Erythroblast (primary cell): Measurements from ENCODE around the gene ADAMTS13.
"Not testable (repeated sequence)": the region's sequence is repeated elsewhere in the genome, so short reads cannot be mapped to it uniquely, and the experiment has no call there.

Experiments
- DNase-seq, 2 experiments: peaks; one replicate each; lab custom pipeline; 2025; lab: John Stamatoyannopoulos, UW
- GATA1 ChIP-seq: IDR thresholded peaks from 2 replicates; pipeline ENCODE4 v1.6.1; 2011; ENCODE audit warnings: low read depth, mild to moderate bottlenecking, control low read depth, low read length, moderate library complexity
- POLR2A ChIP-seq: IDR thresholded peaks from 2 replicates; pipeline ENCODE4 v1.6.1; 2011; ENCODE audit warnings: mild to moderate bottlenecking, low read length

The ADAMTS13 gene

GRCh38 chr9:133445293-133445969 lies 23.3 kb downstream of the ADAMTS13 start:
- DNase-seq = no peak
- TF ChIP-seq GATA1 (no peak), POLR2A (no peak)

- TF ChIP-seq POLR2A = no peak
- TF ChIP-seq GATA1 = no peak
- DNase-seq = no peak
Measured at GRCh38 chr9:133448487-133448972, 26.4 kb downstream of the ADAMTS13 start.

- no peak for DNase-seq
- TF ChIP-seq POLR2A (no peak), GATA1 (no peak)
Measured at GRCh38 chr9:133449760-133450159, 27.6 kb downstream of the ADAMTS13 start.

- DNase-seq = not testable (repeated sequence)
Measured at GRCh38 chr9:133451865-133452264, 29.7 kb downstream of the ADAMTS13 start.

GRCh38 chr9:133452562-133452961 lies 30.4 kb downstream of the ADAMTS13 start:
- TF ChIP-seq GATA1 = no peak
- no peak for TF ChIP-seq POLR2A
- no peak for DNase-seq

GRCh38 chr9:133453651-133454050 lies 31.5 kb downstream of the ADAMTS13 start:
- no peak for DNase-seq
- TF ChIP-seq GATA1 = no peak
- TF ChIP-seq POLR2A = no peak

- TF ChIP-seq POLR2A (no peak), GATA1 (no peak)
- no peak for DNase-seq
Measured at GRCh38 chr9:133454325-133454724, 32.2 kb downstream of the ADAMTS13 start.

- DNase-seq = no peak
- TF ChIP-seq POLR2A (no peak), GATA1 (no peak)
Measured at GRCh38 chr9:133454943-133455673, 32.9 kb downstream of the ADAMTS13 start.

GRCh38 chr9:133455936-133456335 lies 33.8 kb downstream of the ADAMTS13 start:
- no peak for DNase-seq
- TF ChIP-seq GATA1 (no peak), POLR2A (no peak)

- no peak for TF ChIP-seq POLR2A
- no peak for TF ChIP-seq GATA1
- DNase-seq = peak in 1 of 2 experiments; percentile 16
Measured at GRCh38 chr9:133456409-133456808, 34.2 kb downstream of the ADAMTS13 start.

GRCh38 chr9:133457233-133457632 lies 35.1 kb downstream of the ADAMTS13 start:
- DNase-seq = no peak

GRCh38 chr9:133457748-133458147 lies 35.6 kb downstream of the ADAMTS13 start:
- no peak for DNase-seq
- no peak for TF ChIP-seq POLR2A
- TF ChIP-seq GATA1 = no peak

More at GRCh38 chr9:133457233-133457632, 35.1 kb downstream of the ADAMTS13 start:
- TF ChIP-seq GATA1 = no peak
- TF ChIP-seq POLR2A = no peak

- TF ChIP-seq POLR2A (no peak), GATA1 (no peak)
- no peak for DNase-seq
Measured at GRCh38 chr9:133458643-133459312, 36.6 kb downstream of the ADAMTS13 start.
